Cardiac fibroblast (primary cell): Measurements from ENCODE around the gene ZNF142.
A peak's percentile ranks its signal among the peaks of the same experiment; 100 is the strongest.

Experiments
- DNase-seq, 2 donors: peaks; one replicate each; pipeline versions ENCODE4 v3.0.0 to v3.0.0-alpha.2; 2010; ENCODE audit warnings: low read depth in 2 of 2
- H3K4me3 ChIP-seq, 2 donors: replicated peaks in 1 of 2; 1 replicate in 1 of 2; 2 replicates in 1 of 2; pipeline ENCODE4 v1.5.1; 2011; ENCODE audit warnings: low read depth in 2 of 2, low read length in 2 of 2, mild to moderate bottlenecking in 2 of 2, moderate library complexity in 1 of 2
- CTCF ChIP-seq: IDR thresholded peaks from one replicate; pipeline ENCODE4 v1.5.1; 2011; ENCODE audit warnings: low read depth, mild to moderate bottlenecking, low read length, inconsistent platforms

Gene ZNF142

GRCh38 chr2:218648787-218649100 lies 10.7 kb downstream of the ZNF142 start:
- H3K4me3 ChIP-seq, result no peak overlapping the region
- DNase-seq, result no peak
- TF ChIP-seq CTCF, result no peak

GRCh38 chr2:218648088-218648786 lies 11.2 kb downstream of the ZNF142 start:
- H3K4me3 ChIP-seq, result no peak overlapping the region
- DNase-seq, result peak; percentile 78 to 80
- TF ChIP-seq CTCF, result peak; percentile 90

GRCh38 chr2:218645126-218645525 lies 14.3 kb downstream of the ZNF142 start:
- peak; percentile 45 to 86 for DNase-seq
- no peak overlapping the region for H3K4me3 ChIP-seq
- no peak for TF ChIP-seq CTCF

GRCh38 chr2:218644721-218645120 lies 14.7 kb downstream of the ZNF142 start:
- no peak for TF ChIP-seq CTCF
- no peak overlapping the region for H3K4me3 ChIP-seq
- no peak for DNase-seq

DNA sequence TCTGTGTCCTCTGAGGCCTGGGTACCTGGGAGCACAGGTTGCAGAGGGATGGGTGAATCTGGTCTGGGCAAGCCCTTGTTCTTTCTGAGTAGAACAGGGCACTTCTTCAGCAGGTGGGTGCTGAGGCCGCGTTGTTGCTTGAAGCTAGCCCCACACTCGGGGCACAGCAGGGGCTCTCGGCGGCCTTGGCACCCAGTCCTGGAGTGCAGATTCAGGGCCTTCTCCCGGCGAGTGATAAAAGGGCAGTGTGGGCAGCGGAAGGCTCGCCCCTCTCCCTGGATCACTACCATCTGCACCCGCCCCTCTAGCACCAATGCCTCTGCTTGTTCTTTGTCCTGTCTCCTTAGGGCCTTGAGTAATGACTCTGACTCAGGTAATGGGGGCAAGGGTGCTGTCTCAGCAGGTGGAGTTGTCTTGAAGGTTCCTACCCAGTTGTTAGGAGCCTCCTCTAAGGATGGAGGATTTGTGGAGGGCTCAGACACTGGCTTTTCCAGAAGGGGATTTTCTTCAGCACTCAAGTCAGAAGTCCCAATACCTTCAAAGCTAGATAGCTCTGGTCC lies 15.6 kb downstream of the ZNF142 start:
- H3K4me3 ChIP-seq, result no peak overlapping the region
- no peak for DNase-seq
- TF ChIP-seq CTCF, result no peak

DNA sequence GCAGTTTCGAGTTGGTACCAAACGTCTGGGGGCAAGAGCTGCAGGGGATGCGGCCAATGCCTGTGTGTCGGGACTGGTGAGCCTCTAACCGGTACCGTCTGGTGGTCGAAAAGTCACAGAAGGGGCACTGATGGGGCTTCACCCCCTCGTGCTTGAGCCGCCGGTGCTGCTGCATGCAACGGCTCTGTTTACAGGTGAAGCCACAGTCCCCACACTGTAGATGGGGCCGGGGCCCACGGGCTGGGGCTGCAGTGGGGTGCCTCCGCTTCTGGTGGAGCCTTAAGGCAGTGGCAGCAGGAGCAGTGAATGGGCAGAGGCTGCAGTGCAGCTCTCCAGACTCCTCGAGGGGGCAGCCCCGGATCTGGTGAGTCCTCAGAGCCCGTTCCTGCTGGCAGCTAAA lies 16.6 kb downstream of the ZNF142 start:
- DNase-seq, result no peak
- TF ChIP-seq CTCF, result no peak
- no peak overlapping the region for H3K4me3 ChIP-seq

- DNase-seq, result no peak
- no peak overlapping the region for H3K4me3 ChIP-seq
- no peak for TF ChIP-seq CTCF
Observed at GRCh38 chr2:218642121-218642656, 17.2 kb downstream of the ZNF142 start.
